AG04449 (cell line): Measurements from ENCODE around the gene RTN4R.
A peak's percentile ranks its signal among the peaks of the same experiment; 100 is the strongest.

Source experiments
- CTCF ChIA-PET: fragments of 350-600 bp; formaldehyde crosslinking; extraction: SDS; loops from one replicate; lab custom pipeline; 2021; ENCODE audit warnings: antibody characterized with exemption; lab: Yijun Ruan, JAX
- POLR2A ChIA-PET: fragments of 400-600, 350-600 bp; formaldehyde crosslinking; extraction: SDS; loops from one replicate; lab custom pipeline; 2020; ENCODE audit warnings: antibody characterized with exemption, inconsistent platforms; lab: Yijun Ruan, JAX
- DNase-seq: peaks from one replicate; pipeline ENCODE4 v3.0.0-alpha.2; 2010; ENCODE audit warnings: low read depth, low spot score
- H3K4me3 ChIP-seq: 2 replicates; pipeline ENCODE4 v1.5.1; 2011; ENCODE audit warnings: low read depth, mild to moderate bottlenecking, control low read depth, low read length
- CTCF ChIP-seq: IDR thresholded peaks from one replicate; pipeline ENCODE4 v1.5.1; 2011; ENCODE audit warnings: mild to moderate bottlenecking, moderate library complexity, low read length, control low read depth, inconsistent platforms; ENCODE audit not compliant: insufficient read depth; ENCODE audit errors: missing control alignments

Gene RTN4R

DNA sequence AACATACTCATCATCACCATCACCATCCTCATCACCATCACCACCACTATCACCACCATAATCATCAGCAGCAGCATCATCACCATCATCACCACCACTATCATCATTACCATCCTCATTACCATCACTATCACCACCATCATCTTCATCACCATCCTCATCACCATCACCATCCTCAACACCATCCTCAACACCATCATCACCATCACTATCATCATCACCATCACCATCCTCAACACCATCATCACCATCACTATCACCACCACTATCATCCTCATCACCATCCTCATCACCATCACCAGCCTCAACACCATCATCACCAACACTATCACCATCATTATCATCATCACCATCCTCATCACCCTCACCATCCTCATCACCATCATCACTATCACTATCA, 16.6 kb downstream of the RTN4R start:
- ChIA-PET POLR2A (no interaction called here), CTCF (no interaction called here)
- DNase-seq: no peak
- no peak overlapping the region for H3K4me3 ChIP-seq
- TF ChIP-seq CTCF: no peak

- no peak for TF ChIP-seq CTCF
- DNase-seq: no peak
- CTCF ChIA-PET: interaction anchor here (1.2 kb wide), 1 partner anchor 28 kb away, joined by 3 read pairs; no protein-coding TSS in a partner anchor
- POLR2A ChIA-PET: no interaction called here
- H3K4me3 ChIP-seq: no peak overlapping the region
Observed at GRCh38 chr22:20249797-20250354, 18.2 kb downstream of the RTN4R start.

DNA sequence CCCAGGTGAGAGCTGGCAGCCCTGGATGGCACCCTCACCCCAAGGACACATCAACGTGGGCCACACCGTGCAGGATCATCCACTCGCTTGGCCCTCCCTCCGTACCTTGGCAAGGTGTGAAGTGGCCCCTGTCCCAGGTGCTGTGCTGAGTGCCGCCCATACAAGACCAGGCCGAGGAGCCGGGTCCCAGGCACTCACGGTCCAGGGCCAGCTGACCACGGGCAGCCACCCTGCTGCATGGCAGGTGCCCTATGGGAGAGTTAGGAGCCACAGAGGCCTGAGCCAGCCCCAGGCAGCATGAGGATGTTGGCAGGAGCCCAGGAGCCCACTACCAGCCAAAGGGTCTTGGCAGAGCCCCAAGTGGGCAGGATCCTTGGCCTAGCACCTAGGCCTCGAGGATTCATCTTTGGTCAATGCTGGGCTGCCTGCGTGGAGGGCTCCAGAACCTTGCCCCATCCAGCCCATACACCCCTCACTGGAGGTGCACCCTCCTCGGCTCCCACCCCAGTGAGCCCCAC, 19.6 kb downstream of the RTN4R start:
- no peak for TF ChIP-seq CTCF
- DNase-seq: no peak
- ChIA-PET CTCF (no interaction called here), POLR2A (no interaction called here)
- H3K4me3 ChIP-seq: no peak overlapping the region

DNA sequence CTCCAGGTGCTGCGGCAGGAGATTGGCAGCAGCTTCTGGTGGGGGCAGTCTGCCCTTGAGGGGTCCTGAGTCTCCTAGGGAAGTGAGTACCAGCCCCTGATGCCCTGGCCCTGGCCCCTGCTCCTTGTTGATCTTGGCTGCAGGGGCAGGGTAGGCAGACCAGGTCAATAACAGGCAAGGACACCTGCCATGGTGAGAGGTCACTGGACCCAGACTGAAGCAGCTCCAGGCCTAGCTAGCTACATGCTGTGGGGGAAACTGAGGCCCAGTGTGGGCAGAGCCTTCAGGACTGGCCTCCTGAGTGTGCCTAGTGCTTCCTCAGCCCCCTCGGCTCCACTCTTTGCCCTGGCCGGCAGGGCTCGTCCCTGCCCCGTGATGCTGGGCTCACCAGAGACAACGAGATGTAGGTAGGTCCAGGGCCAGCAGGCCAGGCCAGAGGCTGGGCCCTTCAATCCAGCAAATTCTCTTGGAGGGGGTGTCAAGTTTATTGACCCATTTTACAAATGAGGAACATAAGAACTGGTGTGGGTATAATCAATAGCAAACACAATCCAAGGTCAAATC, 20.4 kb downstream of the RTN4R start:
- CTCF ChIA-PET: no interaction called here
- DNase-seq: no peak
- POLR2A ChIA-PET: no interaction called here
- no peak for TF ChIP-seq CTCF
- H3K4me3 ChIP-seq: no peak overlapping the region

GRCh38 chr22:20247010-20247505, 21.1 kb downstream of the RTN4R start:
- ChIA-PET POLR2A (no interaction called here), CTCF (interaction anchor here (1.4 kb wide), 1 partner anchor 9 kb away, joined by 5 read pairs; no protein-coding TSS in a partner anchor)
- TF ChIP-seq CTCF: no peak
- no peak overlapping the region for H3K4me3 ChIP-seq
- DNase-seq: peak; percentile 10

- no peak overlapping the region for H3K4me3 ChIP-seq
- DNase-seq: no peak
- TF ChIP-seq CTCF: no peak
- POLR2A ChIA-PET: no interaction called here
- CTCF ChIA-PET: interaction anchor here (1.4 kb wide), 1 partner anchor 8 kb away, joined by 5 read pairs; no protein-coding TSS in a partner anchor
Observed at GRCh38 chr22:20246368-20247009, 21.6 kb downstream of the RTN4R start.
